Stimulated activated CD4-positive, alpha-beta T cell treated with anti-CD3 and anti-CD28 coated beads, TNF-alpha, amount 100 ng/mL, for 1 hour (primary cell): ENCODE results near the gene TOMM22.

Experiments
- DNase-seq, 3 donors: peaks; one replicate each; pipeline ENCODE4 v3.0.0-alpha.2; 2020; ENCODE audit warnings: low read depth in 3 of 3, low spot score in 1 of 3

Gene TOMM22

DNA sequence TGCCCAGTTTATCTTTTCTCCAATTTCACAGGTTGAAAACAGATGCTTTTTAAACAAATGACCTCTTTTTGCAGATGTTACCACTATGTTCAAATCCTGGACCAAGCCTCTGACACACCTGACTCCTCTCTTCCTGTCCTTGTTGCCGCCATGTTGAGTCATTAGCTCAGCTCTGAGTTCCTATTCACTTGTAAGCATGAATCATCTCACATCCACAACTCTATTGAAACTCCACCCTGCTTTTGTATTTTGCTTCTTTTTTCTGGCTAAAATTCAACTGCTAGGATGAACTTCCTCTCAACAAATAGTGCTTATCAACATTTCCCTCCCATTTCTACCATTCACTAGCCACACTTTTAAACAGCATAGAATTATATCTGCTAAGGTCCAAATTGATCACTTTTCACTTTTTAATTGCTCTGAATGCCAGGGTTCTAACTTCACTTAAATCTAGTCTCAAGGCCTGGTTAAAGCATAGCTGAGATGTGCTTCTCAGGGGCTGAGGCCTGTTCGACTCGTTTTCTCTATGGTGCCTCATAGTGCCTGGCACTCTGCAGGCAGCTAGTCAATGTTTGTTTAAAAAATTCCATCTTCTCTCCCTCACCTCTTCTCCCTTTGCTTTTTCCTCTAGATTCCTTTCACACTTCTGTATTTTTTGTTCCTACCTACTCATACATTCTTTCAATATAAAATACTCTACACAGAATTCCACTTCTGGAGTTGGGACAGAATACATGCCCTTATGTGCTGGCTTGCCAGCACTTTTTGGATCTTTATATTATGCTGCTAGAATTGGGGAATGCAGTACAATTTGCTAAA lies 15.1 kb downstream of the TOMM22 start:
- peak in 1 of 3 donors; percentile 10 for DNase-seq

DNA sequence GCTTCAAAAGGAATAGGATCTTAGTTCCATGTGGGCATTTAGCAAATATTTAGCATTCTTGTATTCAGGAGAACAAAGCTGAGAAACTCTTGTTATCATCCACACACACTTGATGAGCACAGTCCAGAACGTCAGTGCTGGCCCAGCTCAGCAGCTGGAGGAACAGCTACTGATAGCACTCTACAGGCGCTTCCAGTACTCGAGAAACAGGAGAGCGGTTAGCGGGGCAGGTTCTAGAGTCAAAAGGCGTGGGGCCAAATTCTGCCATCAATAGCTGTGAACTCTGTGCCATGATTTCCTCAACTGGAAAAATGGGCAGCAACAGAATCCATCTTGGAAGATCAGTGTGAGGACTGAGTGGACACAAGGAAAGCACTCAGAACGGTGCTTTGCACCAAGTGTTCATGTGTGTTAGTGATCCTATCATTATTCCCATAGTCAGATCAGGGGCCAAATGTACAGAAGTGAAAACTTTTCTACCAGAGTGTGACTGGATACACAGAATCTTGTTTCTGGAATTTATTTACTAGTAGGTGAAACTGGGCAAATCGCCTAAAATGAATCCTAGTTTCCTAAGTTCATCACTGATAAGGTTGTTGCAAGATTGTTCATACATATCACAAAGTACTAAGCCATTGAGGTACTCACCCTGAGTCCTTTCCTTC lies 15.8 kb downstream of the TOMM22 start:
- DNase-seq = no peak

DNA sequence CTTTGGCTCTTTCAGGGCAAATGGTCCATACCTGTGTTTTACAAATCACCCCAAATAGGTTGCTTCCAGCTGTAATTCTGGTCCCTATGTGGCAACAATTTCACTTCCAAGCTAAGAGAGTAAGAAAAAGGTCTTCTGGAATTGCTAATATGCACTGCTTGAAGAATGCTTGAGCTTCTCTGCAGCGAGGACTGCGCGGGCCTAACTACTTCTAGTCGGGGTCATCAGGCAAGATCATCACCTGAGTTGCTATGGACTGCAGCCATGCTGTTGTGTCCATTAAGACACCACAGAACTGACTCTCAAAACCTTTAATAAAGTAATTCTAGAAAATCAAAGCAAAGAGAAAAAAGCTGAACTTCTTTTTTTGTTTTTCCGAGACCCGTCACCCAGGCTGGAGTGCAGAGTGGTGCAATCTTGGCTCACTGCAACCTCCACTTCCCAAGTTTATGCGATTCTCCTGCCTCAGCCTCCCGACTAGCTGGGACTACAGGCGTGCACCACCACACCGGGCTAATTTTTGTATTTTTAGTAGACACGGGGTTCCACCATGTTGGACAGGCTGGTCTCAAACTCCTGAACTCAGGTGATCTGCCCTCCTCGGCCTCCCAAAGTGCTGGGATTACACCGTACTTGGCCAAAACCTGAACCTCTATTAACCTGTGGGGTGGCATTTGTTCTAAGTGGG lies 16.8 kb downstream of the TOMM22 start:
- DNase-seq = no peak

DNA sequence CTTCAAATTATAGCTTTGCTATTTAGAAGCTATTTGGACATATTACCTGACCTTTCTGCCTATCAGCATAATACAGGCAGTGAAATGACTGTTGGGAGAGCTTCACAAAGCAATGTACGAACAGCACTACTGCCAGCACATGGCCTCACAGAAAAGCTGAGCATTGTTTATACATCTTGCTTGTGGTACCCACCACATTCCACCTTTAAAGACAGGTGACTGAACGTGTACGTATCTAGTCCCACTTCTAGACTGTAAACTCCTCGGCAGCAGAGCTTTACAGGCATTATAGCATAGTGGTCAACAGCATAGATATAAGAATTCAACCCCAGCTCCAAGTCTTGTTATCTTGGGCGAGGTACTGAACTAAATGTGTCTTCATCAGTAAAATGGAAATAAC lies 17.4 kb downstream of the TOMM22 start:
- no peak for DNase-seq

DNA sequence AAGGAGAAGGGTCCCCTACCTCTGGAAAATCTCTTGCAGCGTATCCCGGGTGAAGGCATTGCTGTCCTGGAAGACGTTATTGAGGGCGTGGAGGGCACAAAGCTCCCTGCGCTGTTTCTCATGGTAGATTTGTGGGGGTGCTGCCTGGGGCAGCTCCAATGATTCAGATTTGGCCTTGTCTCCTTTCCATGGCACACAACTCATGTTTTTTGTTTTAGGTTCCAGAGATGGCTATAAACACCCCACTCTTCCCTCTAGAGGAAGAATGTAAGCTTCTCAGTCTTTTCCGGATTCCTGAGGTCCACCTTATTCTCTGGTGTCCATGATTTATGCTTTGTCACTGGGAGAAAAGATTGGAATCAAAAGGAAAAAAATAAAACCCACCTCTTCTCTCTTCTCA lies 18.0 kb downstream of the TOMM22 start:
- no peak for DNase-seq

DNA sequence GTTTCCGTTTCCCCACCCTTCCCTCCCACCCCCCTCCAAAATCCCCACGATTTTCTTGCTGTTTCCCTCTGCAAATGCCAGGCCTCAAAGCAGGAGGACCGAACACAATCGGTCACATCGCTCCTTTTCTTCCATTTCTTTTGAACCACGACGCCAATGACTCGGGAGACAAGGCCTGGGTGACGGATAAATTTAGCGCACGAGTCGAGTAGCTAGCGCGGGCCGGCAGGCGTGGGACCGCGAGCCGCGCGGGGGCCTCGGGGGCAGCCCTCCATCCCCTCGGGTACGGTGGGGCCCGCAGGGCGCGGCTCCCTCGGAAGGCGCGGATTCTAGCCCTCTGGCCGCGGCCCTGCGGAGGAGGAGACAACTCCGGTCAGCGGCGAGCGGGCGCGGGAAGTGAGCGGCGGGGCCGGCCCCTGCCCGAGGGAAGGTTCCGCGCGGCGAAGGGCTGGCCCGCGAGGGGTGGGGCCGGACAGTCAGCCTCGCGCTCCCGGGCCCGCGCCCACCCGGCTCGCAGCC lies 18.6 kb downstream of the TOMM22 start:
- no peak for DNase-seq

DNA sequence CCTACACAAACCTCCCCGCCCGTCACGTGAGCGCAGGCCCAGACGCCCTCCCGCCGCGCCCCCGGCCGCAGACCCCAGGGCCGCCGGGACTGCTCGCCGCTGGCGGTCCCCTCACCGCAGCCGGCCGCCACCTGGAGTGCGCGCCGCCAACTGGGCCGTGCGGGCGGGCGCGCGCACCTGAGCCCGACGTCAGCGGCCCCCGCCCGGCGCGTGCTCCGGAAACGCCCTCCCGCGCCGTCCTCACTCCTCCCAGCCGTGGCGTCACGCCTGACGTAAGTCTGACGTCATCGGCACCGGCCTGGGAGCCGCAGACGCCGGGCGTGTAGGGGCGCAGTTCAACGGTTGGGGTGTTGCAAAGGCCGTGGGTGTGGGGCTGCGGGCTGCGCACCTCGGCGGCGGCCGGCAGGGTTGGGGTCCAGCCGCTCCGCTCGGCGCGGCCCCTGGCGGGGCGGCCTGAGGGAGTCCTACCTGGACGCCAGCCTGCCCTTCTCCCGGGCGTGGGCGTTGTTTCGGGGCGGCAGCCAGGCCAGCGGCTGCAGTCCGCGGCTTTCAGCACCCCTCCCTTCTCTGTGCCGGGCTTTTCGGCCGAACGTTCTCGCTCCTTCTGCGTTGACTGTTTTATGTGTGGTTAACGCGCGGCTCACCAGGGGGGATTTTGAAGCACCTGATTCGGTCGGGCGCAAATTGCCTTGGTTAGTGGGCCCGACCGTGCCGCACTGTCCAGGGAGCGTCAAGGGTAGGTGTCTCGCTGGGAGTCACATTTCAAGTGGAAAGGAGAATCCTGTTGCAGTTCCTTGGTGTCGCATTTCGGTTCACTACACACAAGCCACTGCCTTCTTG lies 19.3 kb downstream of the TOMM22 start, which contains the start of gene JOSD1:
Gene JOSD1, minus strand, starts transcription at position 155 of the 840 bp plus-strand sequence. CDS start 956 bp downstream, outside the sequence.
- DNase-seq = peak; percentile 93 to 98 (median 95)

DNA sequence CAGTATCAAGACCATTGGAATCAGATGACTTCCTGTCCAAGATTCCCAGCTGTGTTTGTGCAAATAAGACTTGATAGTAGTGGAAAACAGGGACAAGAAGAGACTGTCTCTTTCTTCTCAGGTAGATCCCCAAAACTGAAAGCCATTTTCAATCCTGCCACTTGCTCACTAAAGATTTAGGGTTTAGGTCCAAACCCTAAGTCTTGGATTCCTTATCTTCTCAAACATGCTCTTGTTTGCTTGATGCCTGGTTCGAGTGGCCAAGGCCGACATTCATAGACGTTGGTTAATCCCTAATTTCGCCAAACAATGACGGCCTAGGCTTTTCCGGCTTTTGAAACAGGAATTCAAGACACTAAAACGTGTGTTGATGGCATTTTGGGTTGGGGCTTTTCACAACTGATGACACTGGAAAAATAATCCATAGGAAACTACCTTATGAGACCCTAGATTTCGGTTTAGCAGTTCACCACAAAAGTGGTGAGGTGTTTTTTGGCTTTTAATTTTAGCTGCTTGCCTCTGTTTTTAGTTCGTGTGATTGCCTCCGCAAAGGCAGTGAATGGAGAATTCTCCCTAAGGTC lies 23.0 kb downstream of the TOMM22 start:
- DNase-seq = no peak

DNA sequence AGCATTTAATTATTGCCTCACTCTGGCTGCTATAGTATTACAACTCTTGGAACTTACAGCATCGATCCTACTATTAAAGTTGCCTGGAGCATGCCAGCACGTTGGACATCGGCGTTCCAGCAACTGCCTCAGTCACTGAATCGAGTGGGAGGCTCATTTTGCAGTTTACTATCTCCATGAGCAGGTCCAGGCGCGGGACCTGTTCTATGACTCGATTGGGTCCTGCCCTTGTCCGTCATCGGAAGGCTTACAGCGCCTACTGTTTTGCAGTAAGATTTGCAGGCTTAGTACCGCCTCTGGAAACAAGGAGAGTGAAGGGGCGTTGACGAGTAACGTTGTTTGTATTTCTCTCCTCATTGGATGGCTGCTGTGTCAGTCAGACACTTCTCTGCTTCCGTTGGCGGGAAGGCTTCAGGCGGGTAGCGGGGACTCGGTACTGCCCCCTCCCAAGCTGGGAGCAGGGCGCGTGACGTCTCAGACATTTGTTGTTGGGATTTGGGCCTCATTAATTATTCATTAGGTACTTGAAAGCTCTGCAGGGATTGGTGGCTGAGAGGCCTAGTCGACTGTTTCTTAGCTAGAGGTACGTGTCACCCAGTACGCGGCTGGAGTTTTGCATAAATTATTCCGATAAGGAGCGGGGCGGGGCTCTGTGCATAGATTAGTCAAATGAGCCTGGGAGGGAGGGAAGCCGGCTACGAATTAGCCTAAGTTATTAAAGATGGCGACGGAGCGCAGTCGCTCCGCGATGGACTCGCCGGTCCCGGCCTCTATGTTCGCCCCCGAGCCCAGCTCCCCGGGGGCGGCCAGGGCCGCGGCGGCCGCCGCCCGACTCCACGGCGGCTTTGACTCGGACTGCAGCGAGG lies 23.7 kb downstream of the TOMM22 start, which contains the start of gene GTPBP1:
Gene GTPBP1, plus strand, starts transcription at position 710 of the 866 bp plus-strand sequence. Its CDS starts 12 bp downstream, at position 722.
- DNase-seq = peak; percentile 81 to 96 (median 92)

DNA sequence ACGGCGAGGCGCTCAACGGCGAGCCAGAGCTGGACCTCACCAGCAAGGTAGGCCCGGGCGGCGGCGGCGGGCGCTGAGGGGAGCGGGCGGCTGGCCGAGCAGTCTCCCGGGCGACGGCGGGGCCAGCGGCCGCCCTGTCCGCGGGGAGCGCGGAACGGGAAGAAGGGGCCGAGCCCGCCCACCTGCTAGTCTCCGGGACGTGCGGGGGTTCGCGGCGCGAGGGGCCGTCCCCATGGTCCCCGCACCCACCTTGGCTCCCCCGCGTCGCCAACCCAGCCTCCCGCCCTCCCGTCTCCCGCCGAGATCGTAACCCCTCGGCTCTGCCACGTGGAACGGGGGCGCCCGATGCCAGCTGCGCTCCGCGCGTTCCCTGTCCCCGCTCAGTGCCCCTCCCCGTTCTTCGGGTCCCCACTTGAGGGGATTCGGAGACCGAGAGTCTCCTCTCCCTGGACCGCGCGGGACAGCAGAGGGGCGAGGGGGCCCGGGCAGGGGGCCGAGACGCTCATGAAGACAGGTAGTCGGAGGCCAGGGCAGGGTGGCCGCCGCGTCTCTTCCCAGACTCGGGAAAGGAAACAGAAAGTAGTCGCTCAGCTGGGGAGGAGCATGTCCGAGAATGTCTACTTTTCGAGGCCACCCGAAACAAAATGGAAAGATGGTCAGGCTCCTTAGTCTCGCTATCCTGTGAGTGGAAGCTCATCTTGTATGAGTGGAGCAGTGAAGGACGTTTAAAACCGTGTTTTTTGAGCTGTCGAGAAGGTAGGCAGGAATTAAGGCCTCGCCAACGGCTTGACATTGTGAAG lies 24.5 kb downstream of the TOMM22 start:
- peak in 1 of 3 donors; percentile 24 for DNase-seq

DNA sequence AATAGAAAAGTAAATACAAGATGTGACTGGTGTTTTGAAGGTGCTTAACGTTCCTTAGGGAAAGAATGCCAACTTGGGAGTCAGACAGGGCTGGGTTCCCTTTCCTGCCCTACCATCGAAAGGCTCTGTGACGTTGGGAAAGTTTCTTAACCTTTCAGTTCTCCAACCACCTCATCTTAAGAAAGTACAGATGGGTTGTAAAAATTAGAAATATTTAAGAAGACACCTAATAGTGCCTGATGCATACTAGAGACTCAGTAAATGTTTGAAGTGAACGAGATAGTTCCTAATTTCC lies 25.1 kb downstream of the TOMM22 start:
- no peak for DNase-seq

DNA sequence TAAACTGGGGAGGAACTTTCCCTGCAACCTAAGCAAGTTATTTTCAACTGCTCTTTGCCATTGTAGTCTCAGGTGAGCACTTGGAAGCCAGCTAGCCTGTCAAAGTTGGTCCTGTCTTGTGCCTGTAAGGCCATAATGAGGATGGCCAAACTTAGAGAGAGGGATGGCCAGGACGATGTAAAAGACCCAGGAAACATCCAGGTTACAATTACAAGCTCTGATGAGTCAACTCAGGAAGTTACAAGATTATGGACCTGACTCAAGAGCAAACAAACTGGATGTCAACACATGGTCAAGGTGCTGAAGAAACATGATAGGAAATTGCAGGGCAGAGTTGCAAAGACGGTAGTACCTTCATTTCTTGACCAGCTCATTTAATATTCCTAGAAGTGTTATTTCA lies 25.6 kb downstream of the TOMM22 start:
- DNase-seq = no peak

DNA sequence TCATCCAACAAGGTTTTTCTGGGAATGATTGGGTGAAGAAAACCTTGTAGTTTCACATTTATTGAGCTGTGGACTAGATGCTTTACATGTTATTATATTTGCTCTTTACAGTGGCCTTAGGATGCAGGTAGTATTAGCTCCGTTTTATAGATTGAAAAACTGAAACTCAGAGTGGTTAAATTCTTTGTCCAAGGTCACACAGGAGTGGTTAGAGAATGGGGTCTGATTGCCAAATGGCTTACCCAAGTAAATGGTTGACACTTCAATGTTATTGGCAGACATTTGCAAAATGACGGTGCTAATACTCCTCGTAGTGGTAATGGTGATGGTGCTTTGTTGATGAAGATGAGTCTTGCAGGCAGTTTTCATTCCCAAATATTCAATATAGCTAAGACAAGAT lies 26.2 kb downstream of the TOMM22 start:
- no peak for DNase-seq

DNA sequence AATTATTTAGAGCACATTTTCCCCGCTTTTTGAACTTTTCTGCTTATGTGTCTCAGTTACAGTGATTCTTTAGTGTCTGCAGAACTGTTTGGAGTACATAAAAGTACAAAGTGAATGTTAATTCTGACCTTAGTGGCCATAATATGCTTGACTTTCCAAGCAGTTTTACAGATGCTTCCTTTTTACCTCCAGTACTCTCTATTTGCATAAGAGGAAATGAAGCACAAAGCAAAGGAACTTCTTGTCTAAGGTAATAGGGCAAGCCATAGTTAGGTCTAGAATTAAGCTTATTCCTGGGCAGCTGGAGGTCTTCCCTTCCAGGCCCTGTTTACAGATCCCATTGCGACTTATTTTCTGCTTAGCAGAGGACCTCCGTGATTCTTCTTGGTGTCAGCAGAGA lies 27.5 kb downstream of the TOMM22 start:
- DNase-seq = no peak

DNA sequence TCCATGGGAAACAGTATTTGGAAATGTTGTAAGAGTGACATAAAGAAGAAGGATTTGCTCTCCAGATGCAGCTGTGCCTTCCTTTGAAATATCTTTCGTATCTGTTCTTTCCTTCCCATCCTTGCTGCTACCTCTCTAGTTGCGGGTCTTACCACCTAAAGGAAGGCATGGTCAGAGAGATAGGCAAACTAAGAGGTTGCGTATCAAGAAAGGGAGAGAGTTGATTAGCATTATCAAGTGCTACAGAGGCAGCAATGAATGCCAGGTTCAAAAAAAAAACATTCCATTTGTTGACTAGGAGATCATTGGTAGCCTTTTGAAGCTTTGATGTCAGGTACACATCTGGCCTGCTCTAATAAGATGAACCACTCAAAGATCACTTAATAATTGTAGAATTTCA lies 28.6 kb downstream of the TOMM22 start:
- no peak for DNase-seq

DNA sequence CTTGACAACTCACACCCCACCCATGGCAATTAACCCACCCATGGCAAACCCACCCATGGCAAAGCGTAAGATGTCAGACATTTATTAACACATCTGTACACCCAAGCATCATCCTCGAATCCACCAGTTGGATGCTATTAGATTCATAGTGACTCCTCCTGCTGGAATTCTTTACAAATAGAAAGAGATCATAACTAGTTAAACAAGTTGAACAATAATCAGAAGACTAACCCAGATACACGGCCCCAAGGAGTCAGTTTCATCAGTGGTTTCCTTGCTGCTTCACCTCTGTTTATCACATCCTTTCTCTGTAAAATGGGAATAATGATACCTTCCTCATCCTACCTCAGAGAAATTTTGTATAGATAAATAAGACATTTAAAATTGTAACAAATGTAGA lies 29.1 kb downstream of the TOMM22 start:
- no peak for DNase-seq

DNA sequence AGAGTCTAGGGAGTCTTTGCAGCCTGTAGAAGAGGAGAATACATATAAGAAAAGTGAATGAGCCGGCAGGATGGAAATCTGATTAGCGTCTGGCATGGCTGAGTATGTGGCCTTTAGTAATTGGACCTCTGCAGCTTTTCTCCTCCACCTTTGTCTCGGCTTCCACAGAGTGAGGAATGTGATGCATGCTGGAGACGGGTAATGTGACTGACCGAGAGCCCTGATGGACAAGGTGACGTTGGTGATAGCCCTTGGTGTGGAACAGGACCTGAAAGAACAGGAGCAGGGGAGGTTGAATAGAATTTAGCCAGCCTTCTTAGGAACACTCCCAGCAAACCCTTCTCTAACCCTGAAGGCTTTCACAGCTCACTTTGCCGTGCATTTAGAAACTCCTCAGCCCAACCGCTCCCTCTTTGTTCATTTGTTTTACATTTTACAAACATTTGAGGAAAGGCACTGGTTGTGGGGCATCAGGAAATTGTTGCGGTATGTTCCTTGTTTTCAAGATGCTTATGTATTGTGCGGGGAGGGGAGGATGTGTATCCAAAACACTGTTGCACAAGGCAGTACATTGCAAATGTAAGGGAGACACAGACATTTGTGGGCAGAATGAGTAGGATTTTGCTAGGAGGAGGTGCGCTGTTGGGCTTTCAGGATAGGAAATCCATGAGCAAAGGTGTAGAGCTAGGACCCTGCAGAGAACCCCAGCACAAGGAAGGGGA lies 30.9 kb downstream of the TOMM22 start:
- no peak for DNase-seq

DNA sequence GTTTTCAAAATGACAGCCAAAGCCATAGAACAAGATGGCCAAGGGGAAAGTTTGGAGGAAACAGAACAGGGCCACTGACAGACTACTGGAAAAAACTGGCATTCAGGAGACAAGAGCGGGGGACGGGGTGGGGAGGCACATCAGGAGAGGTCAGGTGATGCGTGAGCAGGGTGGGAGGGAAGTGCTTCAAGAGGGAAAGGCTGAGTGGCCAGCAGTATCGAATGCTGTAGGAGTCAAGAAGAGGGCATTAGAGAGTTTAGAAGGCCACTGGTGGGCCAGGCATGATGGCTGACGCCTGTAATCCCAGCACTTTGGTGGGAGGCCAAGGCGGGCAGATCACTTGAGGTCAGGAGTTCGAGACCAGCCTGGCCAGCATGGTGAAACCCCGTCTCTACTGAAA lies 32.2 kb downstream of the TOMM22 start:
- DNase-seq = no peak
